GM12878 (cell line): ENCODE results near the gene SET. TPM values are rescaled to one million over a fixed set of nuclear protein-coding genes. Genes with fewer than 3 reads are reported as not detected.

ENCODE experiments used
- ATAC-seq: fragments of 200-7000 bp; cut with Tn5 transposase; 3 replicates; pipeline ENCODE4 v1.9.1; 2020; ENCODE audit warnings: mild to moderate bottlenecking, moderate library complexity
- BruUV-seq: library from RNA; stranded (reverse); fragments of 400-500 nt; replicated peaks from 2 replicates; lab custom pipeline; 2021; lab: Mats Ljungman, UMichigan
- CTCF ChIA-PET: fragments of 300-600 bp; sonication (Branson Sonifier 250); formaldehyde crosslinking; extraction: SDS; loops from one replicate; lab custom pipeline; 2021; ENCODE audit warnings: inconsistent platforms; lab: Yijun Ruan, JAX
- POLR2A ChIA-PET: fragments of 350-600 bp; formaldehyde crosslinking; extraction: SDS; loops from one replicate; lab custom pipeline; 2021; ENCODE audit warnings: inconsistent platforms; lab: Charles Lee
- RAD21 ChIA-PET: fragments of 300-600 bp; sonication (Branson Sonifier 250); formaldehyde crosslinking; loops from one replicate; lab custom pipeline; 2023; ENCODE audit warnings: antibody characterized with exemption; ENCODE audit not compliant: unreplicated experiment; lab: Charles Lee
- SMC1A ChIA-PET: fragments of 300-600 bp; sonication (Branson Sonifier 250); formaldehyde crosslinking; loops from one replicate; lab custom pipeline; 2023; ENCODE audit not compliant: unreplicated experiment, uncharacterized antibody; lab: Charles Lee
- DNase-seq: peaks from one replicate; pipeline ENCODE4 v3.0.0-alpha.2; 2011; ENCODE audit warnings: low read depth, low spot score
- FAIRE-seq: peaks from 3 replicates; lab custom pipeline; 2011; peaks lifted over from hg19 to GRCh38; lab: Jason Lieb, UNC
- H2AFZ ChIP-seq: 2 replicates; pipeline ENCODE4 v1.6.0; 2011; ENCODE audit warnings: low read depth, low read length, control low read depth; ENCODE audit not compliant: control insufficient read depth
- H3K27ac ChIP-seq: 2 replicates; pipeline ENCODE4 v1.5.1; 2011; ENCODE audit warnings: control low read depth; ENCODE audit not compliant: control insufficient read depth, insufficient read depth
- H3K27me3 ChIP-seq, 2 experiments: replicated peaks in 1 of 2; 2 replicates each; pipeline versions ENCODE4 v1.6.0 to v1.6.1; 2011; ENCODE audit warnings: low read length in 1 of 2; ENCODE audit not compliant: control insufficient read depth in 2 of 2, insufficient read depth in 2 of 2
- H3K36me3 ChIP-seq, 2 experiments: 2 replicates each; pipeline ENCODE4 v1.5.1; 2011; ENCODE audit warnings: low read length in 1 of 2; ENCODE audit not compliant: control insufficient read depth in 2 of 2, insufficient read depth in 2 of 2
- H3K4me1 ChIP-seq: 2 replicates; pipeline ENCODE4 v1.6.1; 2011; ENCODE audit warnings: mild to moderate bottlenecking, low read length, moderate library complexity, mixed read lengths; ENCODE audit not compliant: control insufficient read depth, insufficient read depth
- H3K4me2 ChIP-seq: 2 replicates; pipeline ENCODE4 v1.6.0; 2011; ENCODE audit warnings: control low read depth; ENCODE audit not compliant: control insufficient read depth, insufficient read depth
- H3K4me3 ChIP-seq: fragments of 200-600 bp; sonication (generic); 2 replicates; pipeline ENCODE4 v1.5.1; 2016
- H3K79me2 ChIP-seq: 2 replicates; pipeline ENCODE4 v1.6.0; 2011; ENCODE audit warnings: low read length; ENCODE audit not compliant: control insufficient read depth, insufficient read depth
- H3K9ac ChIP-seq: 2 replicates; pipeline ENCODE4 v1.8.0; 2011; ENCODE audit warnings: low read length, control low read depth, mixed read lengths; ENCODE audit not compliant: control insufficient read depth, insufficient read depth
- H3K9me3 ChIP-seq: replicated peaks from 3 replicates; pipeline ENCODE4 v1.5.1; 2011; ENCODE audit warnings: mild to moderate bottlenecking, low read length; ENCODE audit not compliant: control insufficient read depth, insufficient read depth
- H4K20me1 ChIP-seq: 2 replicates; pipeline ENCODE4 v1.6.0; 2011; ENCODE audit not compliant: control insufficient read depth, insufficient read depth
- CBX3 ChIP-seq: fragments of 200-600 bp; sonication (generic); IDR thresholded peaks from 2 replicates; pipeline ENCODE4 v1.6.1; 2016; ENCODE audit warnings: low read depth, borderline replicate concordance
- EP300 ChIP-seq, 2 experiments: fragments of 150-350 bp in 1 of 2; IDR thresholded peaks; 2 replicates each; pipeline ENCODE4 v1.6.1; 2011 to 2012; ENCODE audit warnings: low read depth in 2 of 2, low read length in 2 of 2, borderline replicate concordance in 1 of 2, improper control_type of control experiment in 1 of 2, inconsistent platforms in 1 of 2; ENCODE audit not compliant: control insufficient read depth in 1 of 2
- HDAC6 ChIP-seq: fragments of 200-600 bp; sonication (generic); IDR thresholded peaks from one replicate; pipeline ENCODE4 v1.8.0; 2017; ENCODE audit warnings: antibody characterized with exemption; ENCODE audit not compliant: unreplicated experiment
- IKZF1 ChIP-seq: fragments of 450-650 bp; conservative IDR thresholded peaks from 2 replicates; pipeline ENCODE4 v1.6.1; 2017; ENCODE audit warnings: antibody characterized with exemption, mild to moderate bottlenecking
- IKZF2 ChIP-seq, 2 experiments: fragments of 450-650 bp; IDR thresholded peaks; 2 replicates each; pipeline ENCODE4 v1.6.1; 2017; ENCODE audit warnings: mild to moderate bottlenecking in 2 of 2, moderate library complexity in 2 of 2
- MEF2A ChIP-seq: IDR thresholded peaks from 2 replicates; pipeline ENCODE4 v1.6.1; 2011; ENCODE audit warnings: low read depth, mild to moderate bottlenecking, low read length, moderate library complexity; ENCODE audit not compliant: insufficient read depth
- MEF2B ChIP-seq: fragments of 450-650 bp; IDR thresholded peaks from 2 replicates; pipeline ENCODE4 v1.6.1; 2018; ENCODE audit warnings: mild to moderate bottlenecking, moderate library complexity; ENCODE audit not compliant: partially characterized antibody, poor library complexity, severe bottlenecking
- NFXL1 ChIP-seq: fragments of 450-650 bp; IDR thresholded peaks from 2 replicates; pipeline ENCODE4 v1.6.1; 2017; ENCODE audit warnings: antibody characterized with exemption, mild to moderate bottlenecking, borderline replicate concordance
- NFYA ChIP-seq: IDR thresholded peaks from 2 replicates; pipeline ENCODE4 v1.6.1; 2011; ENCODE audit warnings: low read depth, mild to moderate bottlenecking, low read length, improper control_type of control experiment, borderline replicate concordance
- POLR2AphosphoS5 ChIP-seq: IDR thresholded peaks from 2 replicates; pipeline ENCODE4 v1.6.1; 2011; ENCODE audit warnings: mild to moderate bottlenecking, low read length, inconsistent platforms
- RBBP5 ChIP-seq: fragments of 200-600 bp; sonication (generic); conservative IDR thresholded peaks from 2 replicates; pipeline ENCODE4 v1.6.1; 2016
- SUPT20H ChIP-seq: IDR thresholded peaks from 2 replicates; pipeline ENCODE4 v1.6.1; 2011; ENCODE audit warnings: low read depth, mild to moderate bottlenecking, low read length, moderate library complexity, borderline replicate concordance; ENCODE audit not compliant: control insufficient read depth
- TCF12 ChIP-seq: IDR thresholded peaks from 2 replicates; pipeline ENCODE4 v1.6.1; 2011; ENCODE audit warnings: low read depth, mild to moderate bottlenecking, low read length
- TCF7 ChIP-seq: IDR thresholded peaks from 2 replicates; pipeline ENCODE4 v1.6.1; 2014; ENCODE audit warnings: antibody characterized with exemption, borderline replicate concordance
- ZBTB33 ChIP-seq: fragments of 450-650 bp; IDR thresholded peaks from 2 replicates; pipeline ENCODE4 v1.6.1; 2017; ENCODE audit warnings: mild to moderate bottlenecking
- ZNF384 ChIP-seq: IDR thresholded peaks from 2 replicates; pipeline ENCODE4 v1.6.1; 2012; ENCODE audit warnings: low read depth, mild to moderate bottlenecking, low read length, improper control_type of control experiment, borderline replicate concordance
- WGBS: methylation state at CpG from one replicate; pipeline ENCODE4 v1.1.6; 2016; ENCODE audit warnings: low lambda C conversion rate; ENCODE audit not compliant: insufficient replicate concordance, insufficient coverage; ENCODE audit errors: missing lambda C conversion rate; 5-methylcytosine and 5-hydroxymethylcytosine counted together
- in situ Hi-C: fragments of 300-500 bp; cut with MboI; formaldehyde crosslinking; loops from 9 replicates; pipeline ENCODE4 v1.14.3; 2018; ENCODE audit warnings: mixed read lengths
- intact Hi-C: fragments of 100-400 bp; cut with micrococcal nuclease; formaldehyde crosslinking; loops from one replicate; pipeline ENCODE4 v1.14.2; 2022; ENCODE audit not compliant: unreplicated experiment
- polyA plus RNA-seq, 11 experiments: library from polyadenylated mRNA; depleted of rRNA in 4 of 11; unstranded in 6 of 11; stranded (reverse) in 5 of 11; fragments of >200 nt; fragmentation: Nextera tagmentation in 4 of 11; fragmentation: Illumina TruSeq in 1 of 11; extraction: Ambion mirVana in 4 of 11; extraction: Trizol in 1 of 11; gene quantifications; 1 replicate in 1 of 11; 2 replicates in 10 of 11; pipeline versions ENCODE4 v1.2.1 to v1.2.3, GENCODE V29; 2011 to 2016; ENCODE audit warnings: inconsistent platforms in 2 of 11, missing spikeins in 2 of 11, low read depth in 1 of 11
- total RNA-seq, 4 experiments: library from RNA; depleted of rRNA in 3 of 4; stranded (reverse); fragments of >200 nt in 3 of 4; fragmentation: Illumina TruSeq in 1 of 4; extraction: Trizol in 1 of 4; gene quantifications; 2 replicates each; pipeline versions ENCODE4 v1.2.1 to v1.2.3, GENCODE V29; 2013 to 2021
- TF ChIP-seq, protein P1 (sequence below): IDR thresholded peaks from 2 replicates; pipeline ENCODE4 v1.6.1; 2012; ENCODE audit warnings: low read depth, low read length, improper control_type of control experiment
- TF ChIP-seq, protein P2 (sequence below): fragments of 450-650 bp; IDR thresholded peaks from 2 replicates; pipeline ENCODE4 v1.6.1; 2017; ENCODE audit warnings: low read depth, mild to moderate bottlenecking, moderate library complexity

SET gene
- total and polyA plus RNA-seq, 10 of the 15 experiments (the other 5 are each of a cell fraction or from before 2014, with no cell fraction given), result 284 to 706 (median 445) TPM

GRCh38 chr9:128694344-128694743 is 5.3 kb downstream of the SET start:
- H3K9me3 ChIP-seq, result no peaks in the 10 kb centered on the region
- DNase-seq, result no peak
- POLR2A ChIA-PET, result interaction anchor here (0.5 to 1.6 kb wide), 3 partner anchors 27 to 451 kb away, joined by 3 to 8 read pairs (median 3); no protein-coding TSS in a partner anchor
- no peak overlapping the region for H3K4me3 ChIP-seq
- H3K27me3 ChIP-seq, result no peaks in the 10 kb centered on the region
- RAD21 ChIA-PET, result interaction anchor here (1.3 kb wide), 1 partner anchor 8 kb away, joined by 3 read pairs; the partner anchor contains the start of gene PKN3
- no peaks in the 10 kb centered on the region for H3K4me1 ChIP-seq
- BruUV-seq, result no TSS peak
- intact Hi-C loops, result no loop called here
- H3K4me2 ChIP-seq, result no peak overlapping the region
- 10% methylated on average over 6 of the region's 6 CpGs for WGBS
- H3K9ac ChIP-seq, result no peak overlapping the region
- in situ Hi-C loops, result no loop called here
- no peak overlapping the region for H2AFZ ChIP-seq
- ATAC-seq, result peak; percentile 56
- peaks cover 3% of the 10 kb centered on the region for H4K20me1 ChIP-seq
- CTCF ChIA-PET, result interaction anchor here (0.6 to 1.8 kb wide), 3 partner anchors 8 to 94 kb away, joined by 3 to 13 read pairs (median 4); partner anchors contain the start of gene PKN3
- peaks cover 41% of the 10 kb centered on the region for H3K79me2 ChIP-seq
- SMC1A ChIA-PET, result interaction anchor here (0.8 to 1.4 kb wide), 3 partner anchors 10 to 61 kb away, joined by 3 to 8 read pairs (median 5); no protein-coding TSS in a partner anchor
- peaks cover 4 to 21% of the 10 kb centered on the region in 2 experiments for H3K36me3 ChIP-seq
- H3K27ac ChIP-seq, result peak overlapping the region; percentile 48; the same call in 1 of the 2 replicates
- FAIRE-seq, result no peak
- TF ChIP-seq ZBTB33 (no peak), EP300 (IDR thresholded peaks at IDR 0.05; ENCODE audit: borderline replicate concordance in 1 of 2, control insufficient read depth in 1 of 2, low read depth in 2 of 2, low read length in 2 of 2) (peak in 1 of 2 experiments; percentile 17; a peak in 1 of 4 replicates), MEF2A (no peak), RBBP5 (no peak), NFXL1 (no peak), CBX3 (no peak), TCF7 (no peak), IKZF1 (peak; percentile 46), HDAC6 (no peak), SUPT20H (no peak), NFYA (no peak), POLR2AphosphoS5 (no peak), ZNF384 (no peak), TCF12 (no peak), MEF2B (peak; percentile 53), IKZF2 (IDR thresholded peaks at IDR 0.05) (peak; percentile 47 to 54; a peak in 3 of 4 replicates)
- TF ChIP-seq, protein P1, sequence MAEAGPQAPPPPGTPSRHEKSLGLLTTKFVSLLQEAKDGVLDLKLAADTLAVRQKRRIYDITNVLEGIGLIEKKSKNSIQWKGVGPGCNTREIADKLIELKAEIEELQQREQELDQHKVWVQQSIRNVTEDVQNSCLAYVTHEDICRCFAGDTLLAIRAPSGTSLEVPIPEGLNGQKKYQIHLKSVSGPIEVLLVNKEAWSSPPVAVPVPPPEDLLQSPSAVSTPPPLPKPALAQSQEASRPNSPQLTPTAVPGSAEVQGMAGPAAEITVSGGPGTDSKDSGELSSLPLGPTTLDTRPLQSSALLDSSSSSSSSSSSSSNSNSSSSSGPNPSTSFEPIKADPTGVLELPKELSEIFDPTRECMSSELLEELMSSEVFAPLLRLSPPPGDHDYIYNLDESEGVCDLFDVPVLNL, result no peak
- TF ChIP-seq, protein P2, sequence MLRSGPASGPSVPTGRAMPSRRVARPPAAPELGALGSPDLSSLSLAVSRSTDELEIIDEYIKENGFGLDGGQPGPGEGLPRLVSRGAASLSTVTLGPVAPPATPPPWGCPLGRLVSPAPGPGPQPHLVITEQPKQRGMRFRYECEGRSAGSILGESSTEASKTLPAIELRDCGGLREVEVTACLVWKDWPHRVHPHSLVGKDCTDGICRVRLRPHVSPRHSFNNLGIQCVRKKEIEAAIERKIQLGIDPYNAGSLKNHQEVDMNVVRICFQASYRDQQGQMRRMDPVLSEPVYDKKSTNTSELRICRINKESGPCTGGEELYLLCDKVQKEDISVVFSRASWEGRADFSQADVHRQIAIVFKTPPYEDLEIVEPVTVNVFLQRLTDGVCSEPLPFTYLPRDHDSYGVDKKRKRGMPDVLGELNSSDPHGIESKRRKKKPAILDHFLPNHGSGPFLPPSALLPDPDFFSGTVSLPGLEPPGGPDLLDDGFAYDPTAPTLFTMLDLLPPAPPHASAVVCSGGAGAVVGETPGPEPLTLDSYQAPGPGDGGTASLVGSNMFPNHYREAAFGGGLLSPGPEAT, result peak; percentile 68; the same call in 1 of the 2 replicates
